ENCODE measurements around the gene GGTLC2. TPM values are rescaled to one million over a fixed set of nuclear protein-coding genes. Genes with fewer than 3 reads are reported as not detected.
"Not testable (repeated sequence)": the region's sequence is repeated elsewhere in the genome, so short reads cannot be mapped to it uniquely, and the experiment has no call there.

GGTLC2 gene
- total and polyA plus RNA-seq, 5 donors from 2014 or later: 0.24 TPM; not detected in 4

- DNase-seq: peak in 1 of 3 donors; percentile 6
- H3K4me1 ChIP-seq (ENCODE audit: control insufficient read depth, insufficient read depth, low read length, poor library complexity, severe bottlenecking): no peaks in the 10 kb centered on the region
- peaks cover 5% of the 10 kb centered on the region for H3K27me3 Mint-ChIP-seq
These were observed 40.5 kb downstream of the GGTLC2 start for GRCh38 chr22:22684580-22685561.

DNA sequence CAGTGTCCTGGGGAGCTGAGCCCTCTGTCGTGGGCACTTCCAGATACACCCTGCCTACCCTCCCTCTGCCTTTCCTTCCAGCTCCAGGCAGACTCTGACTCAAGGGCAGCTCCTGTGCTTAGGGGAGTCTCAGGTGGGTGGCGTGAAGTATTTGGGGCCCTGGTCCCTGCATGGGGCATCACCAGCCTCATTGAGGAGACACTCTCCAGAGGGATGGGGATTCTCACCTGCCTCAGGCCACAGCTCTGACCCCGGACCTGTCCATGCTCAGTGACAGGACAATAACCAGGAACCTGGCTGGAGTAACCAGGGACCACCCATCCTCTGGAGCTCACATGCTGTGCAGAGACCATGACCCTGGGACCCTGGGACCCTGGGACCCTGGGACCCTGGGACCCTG lies 41.2 kb downstream of the GGTLC2 start:
- Histone ChIP-seq H3K36me3 (ENCODE audit: control insufficient read depth, insufficient read depth, low read length) (no peaks in the 10 kb centered on the region), H3K27ac (ENCODE audit: insufficient read depth, low read length, poor library complexity, severe bottlenecking) (no peak overlapping the region)
- H3K36me3 Mint-ChIP-seq: no peaks in the 10 kb centered on the region

More at GRCh38 chr22:22684580-22685561, 40.5 kb downstream of the GGTLC2 start:
- H3K4me1 Mint-ChIP-seq: no peaks in the 10 kb centered on the region
- no peaks in the 10 kb centered on the region for H3K36me3 ChIP-seq (ENCODE audit: control insufficient read depth, insufficient read depth, low read length)
- ATAC-seq (ENCODE audit: low read depth in 2 of 2): no peak
- H3K9me3 Mint-ChIP-seq: no peaks in the 10 kb centered on the region
- H3K27me3 ChIP-seq (ENCODE audit: control insufficient read depth, insufficient read depth, low read length): no peaks in the 10 kb centered on the region
- H3K4me3 Mint-ChIP-seq: no peak overlapping the region
- no peaks in the 10 kb centered on the region for H3K36me3 Mint-ChIP-seq
- H3K27ac Mint-ChIP-seq: no peak overlapping the region
- H3K9me3 ChIP-seq (ENCODE audit: control insufficient read depth in 2 of 2, low read length in 2 of 2): no peaks in the 10 kb centered on the region
- H3K27ac ChIP-seq (ENCODE audit: insufficient read depth, low read length, poor library complexity, severe bottlenecking): no peak overlapping the region
- no peak overlapping the region for H3K4me3 ChIP-seq (ENCODE audit: low read depth, low read length)

GRCh38 chr22:22686202-22687115 lies 42.0 kb downstream of the GGTLC2 start:
- not testable (repeated sequence) for H3K9me3 ChIP-seq (ENCODE audit: control insufficient read depth in 2 of 2, low read length in 2 of 2); H3K4me1 ChIP-seq (ENCODE audit: control insufficient read depth, insufficient read depth, low read length, poor library complexity, severe bottlenecking); H3K4me3 ChIP-seq (ENCODE audit: low read depth, low read length); H3K4me3 Mint-ChIP-seq; H3K4me1 Mint-ChIP-seq; DNase-seq; H3K27ac Mint-ChIP-seq; H3K27ac ChIP-seq (ENCODE audit: insufficient read depth, low read length, poor library complexity, severe bottlenecking); H3K27me3 Mint-ChIP-seq; H3K36me3 ChIP-seq (ENCODE audit: control insufficient read depth, insufficient read depth, low read length); H3K36me3 Mint-ChIP-seq; H3K9me3 Mint-ChIP-seq; ATAC-seq (ENCODE audit: low read depth in 2 of 2); H3K27me3 ChIP-seq (ENCODE audit: control insufficient read depth, insufficient read depth, low read length)

More for the DNA sequence above, 41.2 kb downstream of the GGTLC2 start:
- Mint-ChIP-seq H3K27ac (no peak overlapping the region), H3K4me3 (no peak overlapping the region), H3K4me1 (no peaks in the 10 kb centered on the region), H3K27me3 (peaks cover 5% of the 10 kb centered on the region), H3K9me3 (no peaks in the 10 kb centered on the region)
- Histone ChIP-seq H3K9me3 (ENCODE audit: control insufficient read depth in 2 of 2, low read length in 2 of 2) (no peaks in the 10 kb centered on the region), H3K27me3 (ENCODE audit: control insufficient read depth, insufficient read depth, low read length) (no peaks in the 10 kb centered on the region), H3K4me1 (ENCODE audit: control insufficient read depth, insufficient read depth, low read length, poor library complexity, severe bottlenecking) (no peaks in the 10 kb centered on the region), H3K4me3 (ENCODE audit: low read depth, low read length) (no peak overlapping the region)
- ATAC-seq (ENCODE audit: low read depth in 2 of 2) (no peak), DNase-seq (no peak)

GRCh38 chr22:22687638-22688500 lies 43.5 kb downstream of the GGTLC2 start:
- H3K27me3 ChIP-seq (ENCODE audit: control insufficient read depth, insufficient read depth, low read length): no peaks in the 10 kb centered on the region
- no peaks in the 10 kb centered on the region for H3K9me3 ChIP-seq (ENCODE audit: control insufficient read depth in 2 of 2, low read length in 2 of 2)
- Mint-ChIP-seq H3K9me3 (no peaks in the 10 kb centered on the region), H3K36me3 (no peaks in the 10 kb centered on the region), H3K27me3 (peaks cover 9% of the 10 kb centered on the region), H3K27ac (peak overlapping the region in 1 of 3 donors; percentile 62), H3K4me3 (no peak overlapping the region), H3K4me1 (no peaks in the 10 kb centered on the region)
- H3K4me1 ChIP-seq (ENCODE audit: control insufficient read depth, insufficient read depth, low read length, poor library complexity, severe bottlenecking): no peaks in the 10 kb centered on the region
- no peak overlapping the region for H3K4me3 ChIP-seq (ENCODE audit: low read depth, low read length)
- DNase-seq (peak in 1 of 3 donors; percentile 32), ATAC-seq (ENCODE audit: low read depth in 2 of 2) (peak in 1 of 2 donors; percentile 23)
- no peaks in the 10 kb centered on the region for H3K36me3 ChIP-seq (ENCODE audit: control insufficient read depth, insufficient read depth, low read length)
- H3K27ac ChIP-seq (ENCODE audit: insufficient read depth, low read length, poor library complexity, severe bottlenecking): no peak overlapping the region

DNA sequence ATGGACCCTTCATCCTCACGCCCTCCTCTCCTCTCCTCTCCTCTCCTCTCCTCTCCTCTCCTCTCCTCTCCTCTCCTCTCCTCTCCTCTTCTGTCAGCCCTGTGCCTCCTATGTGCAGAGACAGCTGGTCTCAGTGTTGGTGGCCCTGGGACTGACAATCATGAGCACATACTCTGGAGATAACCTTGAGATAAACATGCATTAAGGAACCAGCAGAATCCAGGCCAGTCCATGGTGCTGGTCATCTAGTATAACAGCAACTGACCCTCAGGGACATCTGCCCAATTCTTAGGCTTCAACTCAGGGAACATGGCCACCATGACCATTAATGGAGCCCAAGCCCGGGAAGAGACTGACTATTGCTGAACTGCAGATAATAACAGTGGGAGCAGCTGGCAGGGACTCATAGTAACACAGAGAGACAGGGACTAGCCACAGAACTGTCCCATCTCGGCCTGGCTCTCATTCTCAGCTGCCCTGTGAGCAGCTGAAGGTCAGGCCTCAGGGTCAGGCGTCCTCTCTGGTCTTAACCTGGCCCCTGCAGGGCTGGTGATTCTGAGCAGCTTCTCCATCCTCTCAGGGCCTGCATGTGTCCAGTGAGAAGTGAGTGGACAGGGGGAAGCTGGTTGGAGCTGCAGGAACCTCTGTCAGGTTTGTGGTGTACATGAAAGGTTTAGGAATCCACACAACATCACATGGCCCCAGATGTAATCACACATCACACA lies 45.4 kb downstream of the GGTLC2 start:
- Mint-ChIP-seq H3K4me3 (no peak overlapping the region), H3K27me3 (peaks cover 16% of the 10 kb centered on the region), H3K36me3 (no peaks in the 10 kb centered on the region), H3K4me1 (peaks cover 0 to 3% (median 0%) of the 10 kb centered on the region in 4 donors), H3K27ac (no peak overlapping the region), H3K9me3 (no peaks in the 10 kb centered on the region)
- no peak for ATAC-seq (ENCODE audit: low read depth in 2 of 2)
- Histone ChIP-seq H3K9me3 (ENCODE audit: control insufficient read depth in 2 of 2, low read length in 2 of 2) (no peaks in the 10 kb centered on the region), H3K36me3 (ENCODE audit: control insufficient read depth, insufficient read depth, low read length) (no peaks in the 10 kb centered on the region), H3K4me3 (ENCODE audit: low read depth, low read length) (no peak overlapping the region), H3K4me1 (ENCODE audit: control insufficient read depth, insufficient read depth, low read length, poor library complexity, severe bottlenecking) (no peaks in the 10 kb centered on the region), H3K27me3 (ENCODE audit: control insufficient read depth, insufficient read depth, low read length) (no peaks in the 10 kb centered on the region), H3K27ac (ENCODE audit: insufficient read depth, low read length, poor library complexity, severe bottlenecking) (no peak overlapping the region)
- DNase-seq: no peak

- no peaks in the 10 kb centered on the region for H3K9me3 Mint-ChIP-seq
- H3K27ac Mint-ChIP-seq: peak overlapping the region in 1 of 3 donors; percentile 69
- no peak overlapping the region for H3K4me3 Mint-ChIP-seq
- ATAC-seq (ENCODE audit: low read depth in 2 of 2) (no peak), DNase-seq (no peak)
- no peaks in the 10 kb centered on the region for H3K36me3 ChIP-seq (ENCODE audit: control insufficient read depth, insufficient read depth, low read length)
- peaks cover 20% of the 10 kb centered on the region for H3K27me3 Mint-ChIP-seq
- H3K9me3 ChIP-seq (ENCODE audit: control insufficient read depth in 2 of 2, low read length in 2 of 2): no peaks in the 10 kb centered on the region
- no peak overlapping the region for H3K4me3 ChIP-seq (ENCODE audit: low read depth, low read length)
- no peaks in the 10 kb centered on the region for H3K27me3 ChIP-seq (ENCODE audit: control insufficient read depth, insufficient read depth, low read length)
- H3K36me3 Mint-ChIP-seq: no peaks in the 10 kb centered on the region
- H3K4me1 Mint-ChIP-seq: peaks cover 0 to 3% (median 0%) of the 10 kb centered on the region in 4 donors
- H3K4me1 ChIP-seq (ENCODE audit: control insufficient read depth, insufficient read depth, low read length, poor library complexity, severe bottlenecking): no peaks in the 10 kb centered on the region
- no peak overlapping the region for H3K27ac ChIP-seq (ENCODE audit: insufficient read depth, low read length, poor library complexity, severe bottlenecking)
These were observed 46.6 kb downstream of the GGTLC2 start for GRCh38 chr22:22691055-22691454.

Measured in CD4-positive, CD25-positive, alpha-beta regulatory T cell (primary cell).